Endothelial cell of umbilical vein (primary cell): ENCODE data around the gene AUTS2.

Experiments used
- EZH2 ChIP-seq: IDR thresholded peaks from 2 replicates; pipeline ENCODE4 v1.6.1; 2012; ENCODE audit warnings: borderline replicate concordance, low read depth, mild to moderate bottlenecking, moderate library complexity, low read length, inconsistent platforms; ENCODE audit not compliant: severe bottlenecking
- POLR2AphosphoS5 ChIP-seq: IDR thresholded peaks from 2 replicates; pipeline ENCODE4 v1.6.1; 2012; ENCODE audit warnings: low read depth, mild to moderate bottlenecking, control low read depth, low read length, moderate library complexity; ENCODE audit not compliant: insufficient read depth
- TF ChIP-seq, protein P1 (sequence below), 2 donors: IDR thresholded peaks; 1 replicate in 1 of 2; 2 replicates in 1 of 2; pipeline ENCODE4 v1.5.1; 2011; ENCODE audit warnings: low read length in 2 of 2, mild to moderate bottlenecking in 2 of 2, moderate library complexity in 2 of 2, control low read depth in 1 of 2, inconsistent platforms in 1 of 2, low read depth in 1 of 2; ENCODE audit not compliant: insufficient read depth in 1 of 2; ENCODE audit errors: extremely low read depth in 1 of 2

DNA sequence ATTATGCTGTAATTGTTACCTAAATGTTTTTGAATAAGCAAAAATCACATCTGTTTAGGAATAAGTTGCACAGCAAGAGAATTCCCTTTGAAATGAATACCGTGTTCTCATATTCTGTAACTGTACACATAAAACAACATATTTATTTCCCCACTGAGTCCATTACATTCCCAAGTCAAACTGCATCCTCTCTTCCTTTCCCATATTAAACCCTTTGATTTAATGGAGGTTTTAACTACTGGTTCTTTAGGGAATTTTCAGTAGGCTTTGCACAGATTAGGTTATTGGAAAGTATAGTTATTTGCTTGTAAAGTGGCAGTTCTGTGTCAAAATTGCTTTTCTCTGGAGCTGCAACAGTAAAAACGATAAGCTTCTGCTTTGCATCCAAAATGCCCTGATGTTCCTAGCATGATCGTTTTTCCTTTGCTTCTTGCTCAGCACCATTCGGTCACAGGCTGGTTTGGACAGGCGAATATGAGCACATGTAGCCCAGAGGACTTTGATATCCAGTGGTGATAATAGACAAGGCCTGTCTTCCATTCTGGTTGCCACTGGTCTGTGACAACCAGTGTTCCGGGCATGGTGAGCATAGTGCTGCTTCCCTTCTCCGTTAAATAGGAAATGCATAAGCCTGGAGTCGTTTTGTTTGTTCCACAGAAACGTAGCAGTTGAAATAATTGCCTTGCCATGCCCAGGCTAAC, 696.1 kb downstream of the AUTS2 start:
- TF ChIP-seq EZH2 (no peak), POLR2AphosphoS5 (no peak)
- TF ChIP-seq, protein P1, sequence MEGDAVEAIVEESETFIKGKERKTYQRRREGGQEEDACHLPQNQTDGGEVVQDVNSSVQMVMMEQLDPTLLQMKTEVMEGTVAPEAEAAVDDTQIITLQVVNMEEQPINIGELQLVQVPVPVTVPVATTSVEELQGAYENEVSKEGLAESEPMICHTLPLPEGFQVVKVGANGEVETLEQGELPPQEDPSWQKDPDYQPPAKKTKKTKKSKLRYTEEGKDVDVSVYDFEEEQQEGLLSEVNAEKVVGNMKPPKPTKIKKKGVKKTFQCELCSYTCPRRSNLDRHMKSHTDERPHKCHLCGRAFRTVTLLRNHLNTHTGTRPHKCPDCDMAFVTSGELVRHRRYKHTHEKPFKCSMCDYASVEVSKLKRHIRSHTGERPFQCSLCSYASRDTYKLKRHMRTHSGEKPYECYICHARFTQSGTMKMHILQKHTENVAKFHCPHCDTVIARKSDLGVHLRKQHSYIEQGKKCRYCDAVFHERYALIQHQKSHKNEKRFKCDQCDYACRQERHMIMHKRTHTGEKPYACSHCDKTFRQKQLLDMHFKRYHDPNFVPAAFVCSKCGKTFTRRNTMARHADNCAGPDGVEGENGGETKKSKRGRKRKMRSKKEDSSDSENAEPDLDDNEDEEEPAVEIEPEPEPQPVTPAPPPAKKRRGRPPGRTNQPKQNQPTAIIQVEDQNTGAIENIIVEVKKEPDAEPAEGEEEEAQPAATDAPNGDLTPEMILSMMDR (IDR thresholded peaks at IDR 0.05; ENCODE audit: extremely low read depth in 1 of 2, insufficient read depth in 1 of 2, low read depth in 1 of 2, low read length in 2 of 2): no peak
